GM21367 (cell line): ENCODE results near the gene NFIL3.

Source experiments
- ATAC-seq: cut with Tn5 transposase; IDR thresholded peaks from one replicate; pipeline ENCODE4 v1.9.1; 2021; ENCODE audit not compliant: unreplicated experiment

The NFIL3 gene

DNA sequence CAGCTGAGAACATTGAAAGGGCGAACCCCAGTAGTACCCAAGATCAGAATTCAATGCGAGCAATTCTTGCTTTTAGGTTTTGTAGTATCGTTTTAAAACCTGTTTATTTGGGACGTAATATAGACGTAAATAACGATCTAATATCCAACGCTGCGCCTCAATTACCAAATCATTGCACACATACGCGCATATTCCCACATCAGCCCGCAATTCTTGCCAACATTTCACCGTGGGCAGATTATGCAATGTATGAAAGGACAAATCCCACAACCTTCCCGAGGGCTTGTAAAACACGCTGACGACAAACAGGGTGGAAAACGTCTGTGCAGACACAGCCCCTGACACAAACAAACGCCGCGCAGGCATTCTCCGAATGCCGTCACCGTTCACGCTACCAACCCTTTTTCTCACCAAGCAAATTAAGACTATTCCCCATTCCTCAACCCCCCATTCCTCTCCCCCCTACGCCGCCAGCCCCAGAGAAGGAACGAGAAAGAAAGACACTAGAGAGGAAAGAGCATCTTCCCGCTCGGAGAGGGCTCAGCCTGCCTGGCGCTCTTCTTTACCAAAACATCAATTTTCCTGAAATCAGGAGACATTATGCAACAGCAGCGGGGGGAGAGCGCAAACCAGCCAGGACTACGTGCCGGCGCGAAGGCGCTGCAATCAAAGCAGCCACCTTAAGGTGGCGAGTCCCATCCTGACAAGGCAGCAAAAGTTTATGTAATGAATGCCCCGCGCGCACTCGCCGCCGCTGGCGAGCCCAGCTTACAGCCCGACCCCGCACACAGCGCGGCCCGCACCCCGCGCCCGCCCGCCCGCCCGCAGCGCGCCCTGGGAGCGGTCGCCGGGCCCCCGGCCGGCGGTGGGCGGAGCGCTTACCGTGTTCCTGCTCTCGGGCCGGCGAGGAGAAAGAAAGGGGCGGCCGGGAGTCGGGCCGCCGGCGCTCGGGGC lies 597 bp downstream of the NFIL3 start:
- peak; percentile 21 for ATAC-seq

DNA sequence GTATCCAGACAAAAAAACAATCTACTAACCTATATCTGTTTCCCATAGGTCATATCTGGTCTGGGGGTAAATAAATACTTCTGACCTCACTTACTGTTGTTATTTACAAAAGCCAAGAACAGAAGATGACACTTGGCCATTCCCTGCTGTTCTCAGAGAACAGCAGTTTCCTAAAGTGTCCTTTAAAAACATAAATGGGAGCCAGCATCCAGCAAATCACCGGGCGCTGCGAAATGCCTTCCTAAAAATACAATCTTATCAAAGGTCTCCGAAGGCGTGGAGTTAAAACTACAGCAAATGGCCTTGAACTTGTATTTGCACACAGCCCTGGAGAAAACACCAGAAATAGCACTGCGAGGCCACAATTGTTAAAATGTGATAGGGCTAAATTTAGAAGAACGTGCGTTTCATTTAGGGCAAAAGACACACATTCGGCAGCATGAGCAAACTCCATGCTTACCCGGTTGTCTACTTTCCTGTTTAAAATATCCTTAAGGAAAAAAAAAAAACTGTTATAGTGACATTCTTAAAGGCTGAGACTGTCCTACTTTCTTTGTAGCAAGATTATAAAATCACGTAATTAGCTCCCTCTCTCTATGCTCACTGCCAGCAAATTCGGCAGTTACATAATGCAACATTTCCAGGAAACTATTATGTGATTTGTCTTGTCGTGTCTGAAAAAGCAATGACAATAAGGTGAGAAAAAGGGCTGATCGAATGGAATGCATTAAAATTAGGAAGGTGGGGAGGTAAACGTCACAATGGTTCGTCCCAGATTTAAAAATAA lies 1.5 kb downstream of the NFIL3 start:
- ATAC-seq, result no peak

DNA sequence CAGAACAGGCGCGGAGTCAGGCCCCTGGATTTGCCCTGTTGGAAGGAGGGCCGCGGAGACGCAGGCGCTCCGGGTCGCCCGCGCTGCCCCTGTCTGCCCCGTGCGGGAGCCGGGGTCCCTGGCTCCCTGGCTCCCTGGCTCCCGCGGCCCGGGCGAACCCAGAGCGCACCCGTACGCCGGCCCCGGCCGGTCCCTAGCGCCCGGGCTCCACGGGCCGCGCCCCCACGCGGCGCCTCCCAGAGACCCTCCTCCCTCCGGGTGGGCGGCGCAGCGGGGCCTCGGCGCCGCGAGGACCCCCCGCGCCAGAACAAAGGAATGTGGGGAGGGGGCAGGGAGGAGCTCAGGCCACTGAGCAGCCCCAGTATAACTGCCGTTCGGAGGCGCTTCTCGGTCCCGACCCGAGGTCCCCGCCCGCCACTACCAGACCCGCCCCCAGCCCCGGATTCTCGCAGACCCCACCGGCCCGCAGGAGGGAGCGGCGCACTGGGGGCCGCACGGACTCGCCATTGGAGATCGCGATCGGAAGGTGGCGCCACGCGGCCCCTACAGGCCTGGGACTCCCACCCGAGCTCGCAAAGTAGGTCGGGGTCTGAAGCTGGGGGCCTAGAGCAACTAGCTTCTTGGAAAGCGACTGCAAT lies 2.4 kb downstream of the NFIL3 start:
- no peak for ATAC-seq

DNA sequence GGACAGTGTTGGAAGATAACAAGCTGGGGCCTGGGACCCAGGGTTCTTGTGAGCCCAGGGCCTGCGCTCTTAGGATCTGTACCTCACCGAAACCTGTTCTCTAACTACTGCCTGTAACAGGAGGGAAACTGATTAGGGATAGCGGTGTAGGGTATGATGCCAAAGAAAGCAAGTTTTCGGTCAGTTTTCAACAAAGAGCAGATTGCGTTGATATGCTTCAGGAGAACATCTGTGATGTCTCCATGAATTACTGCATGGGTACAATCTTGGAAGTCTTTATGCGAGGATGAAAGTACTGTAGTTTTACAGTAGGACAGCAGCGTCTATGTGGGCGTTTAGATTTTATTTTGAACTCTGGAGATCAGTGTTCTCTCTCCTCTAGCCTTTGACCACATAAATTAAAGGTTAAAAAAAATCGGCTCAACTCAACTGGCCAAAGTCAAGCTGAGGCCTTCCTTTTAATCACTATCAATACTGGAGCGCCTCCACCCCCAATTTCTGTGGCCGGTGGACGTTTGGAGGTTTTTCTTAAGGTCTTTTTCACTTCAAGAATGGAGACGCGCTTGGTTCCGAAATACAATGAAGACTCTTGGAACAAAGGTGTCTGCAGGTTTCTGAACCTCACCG lies 3.0 kb downstream of the NFIL3 start:
- no peak for ATAC-seq

DNA sequence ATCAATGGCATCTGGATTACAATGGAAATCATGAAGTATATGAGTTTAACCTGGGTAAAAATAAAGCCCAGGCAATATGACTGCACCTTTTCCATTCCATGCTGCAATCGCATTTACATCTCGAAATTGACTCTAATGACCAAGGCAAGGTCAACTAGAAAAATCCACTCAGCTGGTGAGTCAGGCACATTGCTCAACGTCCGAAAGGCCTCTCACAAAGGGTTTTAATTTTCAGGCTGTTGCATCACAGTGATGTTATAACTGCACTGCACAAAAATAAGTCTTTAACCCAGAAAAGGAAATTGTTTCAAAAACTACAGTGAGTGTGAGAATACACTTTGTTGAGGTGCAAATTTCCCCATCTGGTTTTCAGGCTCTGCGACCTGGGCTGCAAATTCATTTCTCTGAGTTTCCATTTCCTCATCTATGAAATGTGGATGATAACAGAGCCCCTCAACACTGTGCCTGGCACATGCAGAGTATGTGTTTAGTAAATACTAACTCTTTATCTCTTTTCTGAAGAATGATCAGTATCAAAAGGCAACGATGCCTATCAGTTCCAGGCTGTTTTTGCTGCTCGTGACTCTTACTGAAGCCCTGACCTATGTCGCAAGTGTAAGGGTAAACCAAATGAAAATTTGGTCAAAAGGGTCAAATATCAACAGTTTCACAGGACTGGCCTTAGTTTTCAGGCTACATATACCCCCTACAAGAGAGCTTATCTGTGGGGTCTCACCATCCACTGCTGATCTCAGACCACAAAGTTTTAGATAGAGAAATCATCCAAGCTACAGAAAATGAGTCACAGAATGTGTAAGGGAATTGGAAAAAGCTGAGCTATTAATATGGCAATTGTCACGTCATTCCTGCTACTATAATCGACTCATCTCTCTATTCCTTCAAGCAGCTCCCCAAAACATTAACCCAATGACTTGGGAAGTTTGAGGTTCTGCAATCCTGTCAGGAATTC lies 4.1 kb downstream of the NFIL3 start:
- no peak for ATAC-seq

DNA sequence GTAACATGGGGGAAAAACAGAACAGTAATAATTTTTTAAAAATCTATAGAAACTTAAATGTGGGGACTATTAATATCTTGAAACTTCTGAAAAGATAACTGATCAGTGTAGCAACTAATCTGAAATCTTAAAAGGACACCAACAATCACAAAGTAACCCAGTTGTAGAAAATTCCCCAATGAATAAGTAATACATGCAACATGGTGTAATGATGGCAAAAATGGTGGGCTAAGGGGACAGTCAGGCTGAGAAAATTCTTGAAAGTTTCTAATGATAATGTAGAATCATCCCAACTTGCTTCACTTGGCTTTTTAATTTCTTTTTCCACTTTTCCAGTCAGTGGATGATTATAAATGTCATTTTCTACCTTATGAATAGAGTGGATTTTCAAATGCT lies 5.4 kb downstream of the NFIL3 start:
- ATAC-seq, result no peak

DNA sequence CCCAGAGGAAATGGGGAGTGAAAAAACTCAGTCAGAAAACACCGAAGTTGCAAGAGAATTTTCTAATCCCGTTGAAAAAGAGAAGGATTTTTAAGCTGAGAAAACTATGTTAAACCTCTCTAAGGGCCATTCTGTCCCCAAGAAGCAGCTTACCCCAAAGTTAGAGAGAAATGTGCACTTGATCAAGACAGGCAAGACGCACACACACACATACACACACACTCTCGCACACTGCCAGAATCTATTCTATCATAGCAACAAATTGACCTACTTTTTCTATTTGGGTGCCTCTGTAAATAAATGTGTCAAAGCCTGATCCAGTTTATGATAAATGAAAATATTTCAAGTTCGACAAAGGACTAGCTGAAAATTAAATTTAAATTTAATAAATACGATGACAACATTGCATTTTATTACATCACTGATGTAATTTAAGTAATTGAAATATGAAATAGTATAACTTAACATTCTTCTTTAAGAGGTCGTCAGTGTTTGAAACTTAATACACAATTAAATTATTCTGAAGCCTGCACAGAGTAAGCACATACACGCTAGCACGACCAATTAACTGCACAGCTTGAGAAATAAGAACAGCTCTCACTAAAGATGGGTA lies 5.9 kb downstream of the NFIL3 start:
- ATAC-seq, result no peak

DNA sequence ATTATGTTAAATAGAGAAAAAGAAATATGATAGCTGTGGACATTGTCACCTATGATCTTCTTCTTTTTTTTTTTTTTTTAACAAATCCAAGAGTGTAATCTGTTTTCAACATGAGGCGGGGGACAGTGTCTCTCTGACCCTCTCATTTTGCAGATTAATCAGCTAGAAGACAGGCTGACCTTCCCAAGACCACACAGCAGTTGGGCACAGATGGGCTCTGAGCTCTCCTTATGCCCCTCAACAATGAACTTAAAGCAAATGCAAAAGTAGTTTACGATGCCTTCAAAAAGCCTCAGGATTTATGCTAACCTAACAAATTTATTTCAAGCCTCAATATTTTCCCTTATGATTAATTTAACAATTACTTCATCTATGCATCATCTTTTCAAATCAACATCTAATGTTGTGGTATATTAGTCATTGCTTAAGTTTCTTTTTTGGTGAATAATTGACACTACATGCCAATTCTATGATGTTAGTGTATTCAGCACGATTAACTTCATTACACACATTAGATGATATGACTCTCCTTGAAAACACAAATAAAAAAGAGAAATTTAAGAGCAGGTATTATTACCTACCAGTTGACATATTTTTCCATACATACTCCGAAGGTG lies 7.4 kb downstream of the NFIL3 start:
- no peak for ATAC-seq

DNA sequence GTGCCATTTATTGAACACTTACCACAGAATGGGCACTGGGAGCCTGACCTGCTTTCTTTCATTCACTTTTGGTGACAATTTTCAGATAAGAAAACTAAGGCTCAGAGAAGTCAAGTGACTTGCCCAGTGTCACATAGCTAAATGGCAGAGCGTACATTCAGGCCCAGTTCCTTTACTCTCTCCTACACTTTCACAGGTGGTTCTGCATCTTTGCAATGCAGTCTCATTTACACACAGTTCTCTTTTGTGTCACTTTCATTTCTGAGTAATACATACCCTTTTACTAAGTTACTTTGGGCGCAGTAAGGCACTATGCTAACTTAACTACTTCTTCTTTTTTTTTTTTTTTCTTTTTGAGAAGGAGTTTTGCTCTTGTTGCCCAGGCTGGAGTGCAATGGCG lies 8.3 kb downstream of the NFIL3 start:
- peak; percentile 90 for ATAC-seq

DNA sequence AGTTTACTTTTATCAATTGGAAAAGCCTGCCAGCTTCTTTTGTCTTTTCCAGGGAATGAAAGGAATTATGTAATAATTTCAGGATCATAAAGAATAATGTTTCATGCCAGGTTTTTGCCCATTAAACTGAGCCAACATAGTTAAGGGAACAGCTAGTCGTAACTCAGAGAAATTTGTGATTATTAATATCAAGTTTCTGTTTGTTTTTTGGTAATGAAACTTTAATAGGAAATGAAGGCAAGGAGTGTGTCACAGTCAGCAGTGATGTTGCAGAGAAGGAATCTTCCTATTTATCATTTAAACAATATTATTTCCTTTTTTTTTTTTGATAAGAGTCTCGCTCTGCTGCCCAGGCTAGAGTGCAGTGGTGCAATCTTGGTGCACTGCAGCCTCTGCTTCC lies 10.7 kb downstream of the NFIL3 start:
- no peak for ATAC-seq

DNA sequence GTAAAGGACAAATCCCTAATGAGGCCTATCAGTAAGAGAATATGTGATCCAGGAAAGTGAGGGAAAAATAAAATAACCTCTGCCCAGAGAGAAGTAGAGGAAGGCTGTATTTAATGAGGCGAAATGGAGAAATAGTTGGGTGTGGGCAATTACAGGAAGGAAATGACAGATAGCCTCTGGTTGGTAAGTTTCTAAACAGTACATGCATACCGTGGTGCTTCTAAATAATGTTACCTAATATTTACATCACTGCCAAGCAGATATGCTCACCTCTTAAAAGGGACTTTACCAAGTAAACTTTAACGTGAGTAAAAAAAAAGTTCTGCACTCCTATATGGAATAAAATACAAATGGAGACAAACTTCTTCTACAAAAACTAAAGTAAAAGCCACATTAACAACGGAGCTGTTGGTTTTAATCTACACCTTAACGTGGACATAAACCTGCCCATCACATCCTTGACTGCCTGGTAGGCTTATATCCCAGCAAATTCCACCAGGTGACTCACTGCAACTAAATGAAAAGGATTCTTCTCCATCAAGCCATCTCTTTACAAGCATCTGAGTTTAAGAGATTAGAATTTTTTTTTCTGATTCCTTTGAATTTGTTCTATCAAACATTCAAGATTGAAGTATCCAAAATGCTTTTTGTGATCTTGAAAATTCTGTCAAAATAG lies 12.4 kb downstream of the NFIL3 start:
- no peak for ATAC-seq

DNA sequence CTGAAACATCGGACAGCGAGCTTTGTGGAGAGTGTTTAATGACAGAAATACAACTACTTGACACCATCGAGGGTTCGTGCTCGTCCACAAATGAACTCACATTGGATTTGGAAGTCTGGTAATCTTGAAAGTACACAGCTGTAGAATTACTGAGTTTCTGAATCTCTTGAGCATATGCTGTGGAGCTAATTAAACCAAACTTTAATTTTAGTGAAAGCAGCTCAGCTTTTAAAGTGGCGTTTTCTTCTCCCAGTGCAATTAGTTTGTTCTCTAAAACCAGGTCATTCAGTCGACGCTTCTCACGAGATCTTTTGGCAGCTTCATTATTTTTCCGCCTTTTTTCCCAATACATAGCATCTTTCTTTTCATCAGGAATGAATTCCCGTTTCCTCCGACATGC lies 13.5 kb downstream of the NFIL3 start:
- no peak for ATAC-seq

DNA sequence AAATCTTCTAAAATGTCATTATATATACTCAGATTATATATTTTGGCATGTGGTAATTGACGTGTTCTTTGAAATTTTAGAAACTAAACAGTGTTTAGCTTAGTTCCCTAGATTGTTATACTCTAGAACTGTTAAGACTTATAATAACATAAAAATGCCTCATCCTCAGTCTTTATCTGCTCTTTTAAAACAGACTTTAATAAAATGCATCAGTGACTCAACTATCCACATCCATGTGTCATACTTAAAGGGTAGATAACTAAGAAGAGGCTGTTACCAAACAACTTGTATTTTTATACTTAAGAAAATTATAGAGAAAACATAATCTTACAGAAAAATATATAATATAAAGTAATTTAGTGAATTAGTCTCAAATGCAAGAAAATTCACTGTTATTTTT lies 15.2 kb downstream of the NFIL3 start:
- no peak for ATAC-seq

DNA sequence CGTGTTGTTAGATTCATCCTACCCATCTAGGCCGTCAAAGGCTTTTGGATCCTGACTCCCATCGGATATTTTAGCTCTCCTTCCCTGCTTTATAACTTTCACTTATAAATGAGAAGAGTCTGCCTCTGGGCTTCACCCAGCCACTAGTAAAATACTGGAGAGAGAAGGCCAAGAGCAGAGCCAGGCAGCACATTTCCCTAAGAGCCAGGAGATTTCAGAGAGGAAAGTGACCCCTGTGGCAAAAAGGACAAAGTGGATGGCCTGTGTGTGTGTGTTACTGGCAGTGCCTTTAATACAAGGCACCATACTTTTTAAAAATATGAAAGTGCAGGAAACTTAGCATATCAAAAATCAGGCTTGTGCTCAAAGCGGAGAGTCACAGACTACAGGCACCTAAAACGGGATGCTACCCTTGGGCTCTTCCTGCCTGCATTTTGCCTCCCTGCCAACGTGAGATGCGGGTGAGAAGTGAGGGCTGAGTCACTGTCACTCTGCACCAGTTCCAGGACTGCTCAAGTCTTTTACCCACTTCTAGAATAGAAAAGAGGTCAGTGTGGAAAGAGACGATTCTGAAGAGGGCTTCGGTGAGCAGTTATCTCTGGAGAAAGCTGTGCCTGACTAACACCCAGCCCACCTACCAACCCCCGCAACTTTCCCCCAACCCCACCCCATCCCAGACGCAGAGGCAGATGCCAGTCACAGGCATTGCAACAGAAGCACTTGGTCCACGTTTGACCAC lies 15.9 kb downstream of the NFIL3 start:
- ATAC-seq, result no peak

DNA sequence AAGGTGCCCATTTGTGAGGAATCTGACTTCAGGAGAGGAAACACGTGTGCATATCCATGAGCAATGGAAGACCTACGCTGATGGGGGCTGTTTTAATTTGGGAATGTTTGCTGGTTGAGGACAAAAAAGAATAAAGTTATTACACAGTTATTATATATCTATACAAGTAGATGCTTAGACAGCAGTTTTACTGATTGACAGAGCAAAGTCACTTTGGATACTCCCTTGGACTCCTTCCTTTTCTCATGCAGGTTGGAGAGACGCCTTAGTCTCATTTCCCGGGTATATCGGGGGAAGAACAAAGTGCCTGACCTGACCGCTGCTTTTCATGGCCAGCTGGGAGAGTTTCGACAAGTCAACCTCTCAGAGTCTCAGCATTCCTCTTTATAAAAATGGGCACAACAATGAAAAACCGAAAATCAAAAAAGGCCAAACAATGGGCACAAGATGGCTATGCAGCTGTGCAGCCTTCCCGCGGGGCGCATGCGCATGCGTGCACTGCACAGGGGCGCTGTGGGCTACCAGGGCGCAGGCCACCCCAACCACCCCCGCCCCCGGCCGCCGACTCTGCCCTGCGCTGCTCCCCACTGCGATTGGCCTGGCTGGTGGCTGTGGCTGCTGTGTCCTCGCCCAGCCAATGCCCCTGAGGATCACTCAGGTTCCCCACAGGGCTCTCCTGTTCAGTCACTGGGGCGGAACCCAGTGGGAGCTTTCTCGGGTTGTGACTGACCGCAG lies 18.1 kb downstream of the NFIL3 start:
- ATAC-seq, result no peak

DNA sequence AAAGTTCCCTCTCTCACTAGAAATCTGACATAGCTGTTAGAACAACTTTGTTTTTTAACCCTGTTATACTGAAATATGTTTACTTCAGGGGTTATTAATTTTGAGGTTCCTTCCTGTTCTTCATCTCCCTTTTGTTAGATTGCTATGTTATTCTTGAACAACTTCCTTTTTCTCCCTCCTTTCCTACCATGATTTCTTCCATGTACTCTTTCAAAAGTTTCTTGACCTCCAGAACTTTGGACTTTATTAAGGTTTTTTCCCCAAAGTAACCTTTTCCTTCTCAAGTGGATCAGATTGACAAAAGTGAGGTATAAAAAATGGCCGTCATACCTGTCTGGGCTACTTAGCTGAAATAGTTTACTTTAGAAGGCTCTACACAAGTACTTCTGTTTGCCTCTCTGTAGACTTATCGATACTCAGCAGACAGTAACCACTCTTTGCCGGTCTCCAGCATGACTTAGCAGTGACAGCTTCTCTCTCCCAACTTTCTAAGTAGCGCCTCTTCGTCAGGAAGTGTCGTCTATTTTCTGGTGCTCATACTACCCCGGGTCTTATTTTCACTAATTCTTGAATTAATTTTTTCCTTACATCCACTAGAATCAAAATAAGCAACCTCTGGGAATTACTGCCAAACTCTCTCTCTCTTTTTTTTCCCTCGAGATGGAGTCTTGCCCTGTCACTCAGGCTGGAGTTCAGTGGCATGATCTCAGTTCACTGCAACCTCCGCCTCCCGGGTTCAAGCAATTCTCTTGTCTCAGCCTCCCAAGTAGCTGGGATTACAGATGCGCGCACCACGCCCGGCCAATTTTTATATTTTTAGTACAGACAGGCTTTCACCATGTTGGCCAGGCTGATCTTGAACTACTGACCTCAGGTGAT lies 19.7 kb downstream of the NFIL3 start:
- ATAC-seq, result no peak
